HG02885 (cell line): ENCODE results near the gene CATSPERZ.
A peak's percentile ranks its signal among the peaks of the same experiment; 100 is the strongest.

ENCODE experiments used
- ATAC-seq: cut with Tn5 transposase; IDR thresholded peaks from one replicate; pipeline ENCODE4 v1.9.1; 2021; ENCODE audit warnings: mild to moderate bottlenecking; ENCODE audit not compliant: unreplicated experiment, poor library complexity

The CATSPERZ gene

GRCh38 chr11:64263021-64263946 lies 36.9 kb upstream of the CATSPERZ start:
- ATAC-seq, result no peak

GRCh38 chr11:64263947-64264317 lies 36.2 kb upstream of the CATSPERZ start:
- ATAC-seq, result no peak

GRCh38 chr11:64264371-64264852 lies 35.7 kb upstream of the CATSPERZ start:
- no peak for ATAC-seq

- no peak for ATAC-seq
Observed at GRCh38 chr11:64265176-64266160, 34.7 kb upstream of the CATSPERZ start.

GRCh38 chr11:64266339-64266738 lies 33.8 kb upstream of the CATSPERZ start:
- no peak for ATAC-seq

GRCh38 chr11:64267207-64267945 lies 32.8 kb upstream of the CATSPERZ start:
- ATAC-seq, result no peak

- no peak for ATAC-seq
Observed at GRCh38 chr11:64268025-64268892, 31.9 kb upstream of the CATSPERZ start.

GRCh38 chr11:64268893-64269539 lies 31.1 kb upstream of the CATSPERZ start:
- peak; percentile 12 for ATAC-seq

GRCh38 chr11:64269540-64270220 lies 30.5 kb upstream of the CATSPERZ start:
- ATAC-seq, result peak; percentile 77

- ATAC-seq, result no peak
Observed at GRCh38 chr11:64275031-64275800, 24.9 kb upstream of the CATSPERZ start.

- no peak for ATAC-seq
Observed at GRCh38 chr11:64275841-64276240, 24.3 kb upstream of the CATSPERZ start.

- ATAC-seq, result no peak
Observed at GRCh38 chr11:64276653-64277431, 23.3 kb upstream of the CATSPERZ start.

- ATAC-seq, result no peak
Observed at GRCh38 chr11:64278576-64279190, 21.5 kb upstream of the CATSPERZ start.

- no peak for ATAC-seq
Observed at GRCh38 chr11:64281957-64282770, 18.0 kb upstream of the CATSPERZ start.

- no peak for ATAC-seq
Observed at GRCh38 chr11:64283092-64283491, 17.1 kb upstream of the CATSPERZ start.
